ENCODE results near the gene SLC47A1. TPM values are rescaled to one million over a fixed set of nuclear protein-coding genes. Genes with fewer than 3 reads are reported as not detected.

Gene SLC47A1, protein sequence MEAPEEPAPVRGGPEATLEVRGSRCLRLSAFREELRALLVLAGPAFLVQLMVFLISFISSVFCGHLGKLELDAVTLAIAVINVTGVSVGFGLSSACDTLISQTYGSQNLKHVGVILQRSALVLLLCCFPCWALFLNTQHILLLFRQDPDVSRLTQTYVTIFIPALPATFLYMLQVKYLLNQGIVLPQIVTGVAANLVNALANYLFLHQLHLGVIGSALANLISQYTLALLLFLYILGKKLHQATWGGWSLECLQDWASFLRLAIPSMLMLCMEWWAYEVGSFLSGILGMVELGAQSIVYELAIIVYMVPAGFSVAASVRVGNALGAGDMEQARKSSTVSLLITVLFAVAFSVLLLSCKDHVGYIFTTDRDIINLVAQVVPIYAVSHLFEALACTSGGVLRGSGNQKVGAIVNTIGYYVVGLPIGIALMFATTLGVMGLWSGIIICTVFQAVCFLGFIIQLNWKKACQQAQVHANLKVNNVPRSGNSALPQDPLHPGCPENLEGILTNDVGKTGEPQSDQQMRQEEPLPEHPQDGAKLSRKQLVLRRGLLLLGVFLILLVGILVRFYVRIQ
- total RNA-seq: 1 to 10 TPM in 1 of 3 donors, under 1 TPM in 2; 0.29 to 1.3 (median 0.45) TPM
- total RNA-seq (2013): 0.83 TPM

DNA sequence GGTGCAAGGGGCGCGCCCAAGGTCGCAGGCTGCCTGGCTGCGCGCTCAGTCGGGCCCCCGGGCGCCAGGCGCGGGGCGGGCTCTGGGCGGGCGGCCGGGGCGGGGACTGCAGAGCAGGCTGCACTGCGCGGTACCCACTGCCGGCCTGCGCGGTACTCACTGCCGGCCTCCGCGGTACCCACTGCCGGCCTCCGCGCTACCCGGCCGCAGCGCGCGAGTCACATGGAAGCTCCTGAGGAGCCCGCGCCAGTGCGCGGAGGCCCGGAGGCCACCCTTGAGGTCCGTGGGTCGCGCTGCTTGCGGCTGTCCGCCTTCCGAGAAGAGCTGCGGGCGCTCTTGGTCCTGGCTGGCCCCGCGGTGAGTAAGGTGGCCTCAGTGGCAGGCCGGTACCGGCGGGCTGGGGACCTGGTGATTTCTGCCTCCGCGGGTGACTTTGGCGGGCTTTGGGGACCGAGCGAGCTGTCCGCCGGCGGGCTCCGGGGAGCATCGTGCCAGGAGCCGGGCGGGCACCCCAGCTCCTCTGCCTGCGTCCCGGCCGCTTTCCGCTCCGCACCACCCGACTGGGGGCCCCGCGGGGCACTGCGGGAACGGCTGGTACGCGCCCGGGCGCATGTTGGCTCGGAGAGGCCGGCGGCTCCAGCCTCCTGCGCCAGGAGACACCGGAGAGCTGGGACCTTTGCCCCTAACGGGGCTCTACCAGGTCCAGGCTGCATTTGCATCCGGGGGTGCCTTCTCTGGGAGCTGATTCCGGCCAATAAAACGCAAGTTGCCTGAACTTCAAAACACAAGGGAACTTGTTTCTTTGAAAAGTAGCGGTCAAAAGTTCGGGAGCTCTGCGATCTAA, at the start of gene SLC47A1:
Gene SLC47A1 (plus strand): TSS at position 137 of the 844 bp plus-strand sequence. CDS start 86 bp downstream, at position 223.
- Histone ChIP-seq H3K4me1 (ENCODE audit: control insufficient read depth, insufficient read depth, low read length) (peaks cover 8% of the 10 kb centered on the region), H3K27me3 (ENCODE audit: control insufficient read depth, insufficient read depth, low read length) (peaks cover 13% of the 10 kb centered on the region), H3K27ac (ENCODE audit: low read length) (no peak within 1 kb of the TSS), H3K4me3 (ENCODE audit: low read length) (no peak within 1 kb of the TSS), H3K9me3 (ENCODE audit: control insufficient read depth, insufficient read depth, low read length) (no peaks in the 10 kb centered on the region), H3K36me3 (ENCODE audit: control insufficient read depth, insufficient read depth, low read length) (no peaks in the 10 kb centered on the region)
- H3K27me3 Mint-ChIP-seq (ENCODE audit: low read depth in 2 of 2): peaks cover 36 to 38% of the 10 kb centered on the region in 2 donors
- peak in 2 of 3 donors; percentile 26 to 86 for ATAC-seq
- H3K9me3 Mint-ChIP-seq: no peaks in the 10 kb centered on the region
- WGBS (ENCODE audit: insufficient coverage): 1% methylated on average over 87 of the region's 87 CpGs
- peak within 1 kb of the TSS; percentile 55 for H3K4me3 Mint-ChIP-seq
- H3K27ac Mint-ChIP-seq: no peak within 1 kb of the TSS
- peak in 1 of 2 donors; percentile 24 for DNase-seq
- no peaks in the 10 kb centered on the region for H3K36me3 Mint-ChIP-seq
- H3K4me1 Mint-ChIP-seq: peaks cover 4 to 10% of the 10 kb centered on the region in 2 donors
- intact Hi-C loops (cut with micrococcal nuclease): no loop called here
- TF ChIP-seq, protein P1, sequence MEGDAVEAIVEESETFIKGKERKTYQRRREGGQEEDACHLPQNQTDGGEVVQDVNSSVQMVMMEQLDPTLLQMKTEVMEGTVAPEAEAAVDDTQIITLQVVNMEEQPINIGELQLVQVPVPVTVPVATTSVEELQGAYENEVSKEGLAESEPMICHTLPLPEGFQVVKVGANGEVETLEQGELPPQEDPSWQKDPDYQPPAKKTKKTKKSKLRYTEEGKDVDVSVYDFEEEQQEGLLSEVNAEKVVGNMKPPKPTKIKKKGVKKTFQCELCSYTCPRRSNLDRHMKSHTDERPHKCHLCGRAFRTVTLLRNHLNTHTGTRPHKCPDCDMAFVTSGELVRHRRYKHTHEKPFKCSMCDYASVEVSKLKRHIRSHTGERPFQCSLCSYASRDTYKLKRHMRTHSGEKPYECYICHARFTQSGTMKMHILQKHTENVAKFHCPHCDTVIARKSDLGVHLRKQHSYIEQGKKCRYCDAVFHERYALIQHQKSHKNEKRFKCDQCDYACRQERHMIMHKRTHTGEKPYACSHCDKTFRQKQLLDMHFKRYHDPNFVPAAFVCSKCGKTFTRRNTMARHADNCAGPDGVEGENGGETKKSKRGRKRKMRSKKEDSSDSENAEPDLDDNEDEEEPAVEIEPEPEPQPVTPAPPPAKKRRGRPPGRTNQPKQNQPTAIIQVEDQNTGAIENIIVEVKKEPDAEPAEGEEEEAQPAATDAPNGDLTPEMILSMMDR (IDR thresholded peaks at IDR 0.05): no peak

GRCh38 chr17:19485800-19486340, 47.8 kb upstream of the SLC47A1 start:
- TF ChIP-seq, protein P1 (IDR thresholded peaks at IDR 0.05): no peak
- intact Hi-C loops (cut with micrococcal nuclease): no loop called here
- H3K9me3 ChIP-seq (ENCODE audit: control insufficient read depth, insufficient read depth, low read length): no peaks in the 10 kb centered on the region
- Mint-ChIP-seq H3K36me3 (no peaks in the 10 kb centered on the region), H3K27me3 (ENCODE audit: low read depth in 2 of 2) (peaks cover 0 to 7% of the 10 kb centered on the region in 2 donors), H3K27ac (no peak overlapping the region), H3K4me1 (no peaks in the 10 kb centered on the region), H3K4me3 (no peak overlapping the region), H3K9me3 (no peaks in the 10 kb centered on the region)
- H3K36me3 ChIP-seq (ENCODE audit: control insufficient read depth, insufficient read depth, low read length): no peaks in the 10 kb centered on the region
- no peak for ATAC-seq
- H3K27ac ChIP-seq (ENCODE audit: low read length): no peak overlapping the region
- no peaks in the 10 kb centered on the region for H3K27me3 ChIP-seq (ENCODE audit: control insufficient read depth, insufficient read depth, low read length)
- no peaks in the 10 kb centered on the region for H3K4me1 ChIP-seq (ENCODE audit: control insufficient read depth, insufficient read depth, low read length)
- H3K4me3 ChIP-seq (ENCODE audit: low read length): no peak overlapping the region
- WGBS (ENCODE audit: insufficient coverage): 59% methylated on average over 3 of the region's 3 CpGs
- DNase-seq: no peak

DNA sequence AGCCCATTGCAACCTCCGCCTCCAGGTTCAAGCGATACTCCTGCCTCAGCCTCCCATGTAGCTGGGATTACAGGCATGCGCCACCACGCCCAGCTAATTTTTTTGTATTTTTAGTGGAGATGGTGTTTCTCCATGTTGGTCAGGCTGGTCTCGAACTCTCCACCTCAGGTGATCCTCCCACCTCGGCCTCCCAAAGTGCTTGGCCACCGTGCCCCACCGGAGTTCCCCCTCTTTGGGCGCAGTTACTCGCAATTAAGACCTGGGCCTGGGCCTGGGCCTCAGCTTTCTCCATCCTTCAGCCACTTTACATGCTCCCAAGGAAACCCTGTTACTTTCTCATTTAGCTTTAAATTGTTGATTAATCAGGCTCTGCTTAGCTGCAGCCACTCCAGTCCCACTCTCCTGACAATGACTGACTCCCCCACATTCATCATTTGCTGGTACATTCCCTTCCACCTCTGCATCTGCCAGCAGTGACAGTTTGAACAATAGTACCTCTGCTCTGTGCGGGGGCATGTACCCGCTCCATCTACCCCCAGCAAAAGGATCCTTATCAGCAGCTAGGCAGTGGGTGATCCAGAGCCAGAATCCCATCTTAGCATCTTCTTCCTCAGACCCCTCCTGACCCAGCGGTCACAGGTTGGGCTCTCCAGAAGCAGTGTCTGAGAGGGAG, 47.2 kb upstream of the SLC47A1 start:
- Mint-ChIP-seq H3K27me3 (ENCODE audit: low read depth in 2 of 2) (peaks cover 0 to 7% of the 10 kb centered on the region in 2 donors), H3K4me1 (no peaks in the 10 kb centered on the region), H3K4me3 (no peak overlapping the region), H3K27ac (no peak overlapping the region), H3K9me3 (no peaks in the 10 kb centered on the region), H3K36me3 (no peaks in the 10 kb centered on the region)
- DNase-seq (no peak), ATAC-seq (no peak)
- Histone ChIP-seq H3K36me3 (ENCODE audit: control insufficient read depth, insufficient read depth, low read length) (no peaks in the 10 kb centered on the region), H3K4me3 (ENCODE audit: low read length) (no peak overlapping the region), H3K27ac (ENCODE audit: low read length) (no peak overlapping the region), H3K4me1 (ENCODE audit: control insufficient read depth, insufficient read depth, low read length) (no peaks in the 10 kb centered on the region), H3K27me3 (ENCODE audit: control insufficient read depth, insufficient read depth, low read length) (no peaks in the 10 kb centered on the region), H3K9me3 (ENCODE audit: control insufficient read depth, insufficient read depth, low read length) (no peaks in the 10 kb centered on the region)
- TF ChIP-seq, protein P1 (IDR thresholded peaks at IDR 0.05): no peak
- intact Hi-C loops (cut with micrococcal nuclease): no loop called here
- 93% methylated on average over 13 of the region's 13 CpGs for WGBS (ENCODE audit: insufficient coverage)
